A673 (cell line): ENCODE results near the gene MPRIP.

Experiments
- EZH2 ChIP-seq: fragments of 200-600 bp; sonication (generic); IDR thresholded peaks from 2 replicates; pipeline ENCODE4 v1.6.1; 2017; ENCODE audit warnings: borderline replicate concordance, low read depth, mild to moderate bottlenecking, mixed read lengths, antibody characterized with exemption, low read length; ENCODE audit not compliant: poor library complexity, severe bottlenecking
- TF ChIP-seq, protein P1 (sequence below): fragments of 300-800, 200-600 bp; sonication (generic); conservative IDR thresholded peaks from 2 replicates; pipeline ENCODE4 v1.5.1; 2017; ENCODE audit warnings: low read depth, mild to moderate bottlenecking, antibody characterized with exemption, low read length, moderate library complexity, mixed read lengths

DNA sequence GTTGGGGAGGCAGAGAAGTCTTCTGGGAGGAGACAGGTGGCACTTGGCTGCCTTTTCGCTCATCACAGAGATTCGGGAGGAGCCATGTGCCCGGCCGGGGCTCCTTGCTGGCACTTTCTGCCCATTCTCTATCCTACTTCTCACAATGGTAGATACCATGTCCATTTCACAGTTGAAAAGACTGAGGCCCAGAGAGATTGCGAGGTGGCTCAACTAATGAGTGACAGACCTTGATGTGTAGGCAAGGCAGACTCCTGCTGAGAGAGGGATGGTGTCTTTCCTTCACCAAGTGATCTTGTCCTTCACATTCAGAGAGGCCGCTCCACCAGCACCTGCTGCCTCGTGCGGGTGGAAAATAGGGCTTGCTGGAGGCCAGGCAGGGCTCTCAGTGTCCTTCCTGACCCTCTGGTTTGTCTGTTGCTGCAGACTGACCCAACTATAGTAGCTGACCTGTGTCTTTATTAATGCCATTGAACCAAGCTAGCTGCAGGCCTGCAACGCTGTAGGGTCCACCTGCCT is 42.1 kb downstream of the MPRIP start:
- TF ChIP-seq, protein P1, sequence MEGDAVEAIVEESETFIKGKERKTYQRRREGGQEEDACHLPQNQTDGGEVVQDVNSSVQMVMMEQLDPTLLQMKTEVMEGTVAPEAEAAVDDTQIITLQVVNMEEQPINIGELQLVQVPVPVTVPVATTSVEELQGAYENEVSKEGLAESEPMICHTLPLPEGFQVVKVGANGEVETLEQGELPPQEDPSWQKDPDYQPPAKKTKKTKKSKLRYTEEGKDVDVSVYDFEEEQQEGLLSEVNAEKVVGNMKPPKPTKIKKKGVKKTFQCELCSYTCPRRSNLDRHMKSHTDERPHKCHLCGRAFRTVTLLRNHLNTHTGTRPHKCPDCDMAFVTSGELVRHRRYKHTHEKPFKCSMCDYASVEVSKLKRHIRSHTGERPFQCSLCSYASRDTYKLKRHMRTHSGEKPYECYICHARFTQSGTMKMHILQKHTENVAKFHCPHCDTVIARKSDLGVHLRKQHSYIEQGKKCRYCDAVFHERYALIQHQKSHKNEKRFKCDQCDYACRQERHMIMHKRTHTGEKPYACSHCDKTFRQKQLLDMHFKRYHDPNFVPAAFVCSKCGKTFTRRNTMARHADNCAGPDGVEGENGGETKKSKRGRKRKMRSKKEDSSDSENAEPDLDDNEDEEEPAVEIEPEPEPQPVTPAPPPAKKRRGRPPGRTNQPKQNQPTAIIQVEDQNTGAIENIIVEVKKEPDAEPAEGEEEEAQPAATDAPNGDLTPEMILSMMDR, result no peak
- TF ChIP-seq EZH2, result no peak
